ENCODE results near the gene TCFL5.

Gene TCFL5

GRCh38 chr20:62880935-62881661 lies 19.5 kb upstream of the TCFL5 start:
- no peak overlapping the region for H3K4me2 ChIP-seq (ENCODE audit: insufficient read depth, low read length)
- ATAC-seq (ENCODE audit: insufficient read depth, low read depth) (no peak), DNase-seq (no peak)
- no peak overlapping the region for H3K27ac ChIP-seq (ENCODE audit: low read length)
- no peaks in the 10 kb centered on the region for H3K9me3 ChIP-seq (ENCODE audit: insufficient read depth, low read length, severe bottlenecking)
- no peaks in the 10 kb centered on the region for H3K4me1 ChIP-seq (ENCODE audit: insufficient read depth, low read length)
- peaks cover 42% of the 10 kb centered on the region for H3K36me3 ChIP-seq (ENCODE audit: insufficient read depth, low read length)
- H4K20me1 ChIP-seq (ENCODE audit: insufficient read depth, low read length) = peaks cover 27% of the 10 kb centered on the region
- H2AFZ ChIP-seq (ENCODE audit: low read depth, low read length) = no peak overlapping the region
- no peak overlapping the region for H3K9ac ChIP-seq (ENCODE audit: low read depth, low read length)
- no peaks in the 10 kb centered on the region for H3K79me2 ChIP-seq (ENCODE audit: insufficient read depth, low read length)
- H3K4me3 ChIP-seq (ENCODE audit: low read depth in 1 of 2, low read length in 2 of 2) = no peak overlapping the region
- TF ChIP-seq EZH2 (IDR thresholded peaks at IDR 0.05; ENCODE audit: borderline replicate concordance, low read depth, low read length, severe bottlenecking) = no peak
- no peak for TF ChIP-seq CTCF (IDR thresholded peaks at IDR 0.05; ENCODE audit: borderline replicate concordance, extremely low read depth, low read length, poor library complexity, severe bottlenecking)
- H3K27me3 ChIP-seq (ENCODE audit: insufficient read depth, low read length, poor library complexity) = no peaks in the 10 kb centered on the region

- DNase-seq (no peak), ATAC-seq (ENCODE audit: insufficient read depth, low read depth) (no peak)
- Histone ChIP-seq H3K36me3 (ENCODE audit: insufficient read depth, low read length) (peaks cover 37% of the 10 kb centered on the region), H3K27ac (ENCODE audit: low read length) (no peak overlapping the region), H2AFZ (ENCODE audit: low read depth, low read length) (no peak overlapping the region), H4K20me1 (ENCODE audit: insufficient read depth, low read length) (peaks cover 27% of the 10 kb centered on the region), H3K79me2 (ENCODE audit: insufficient read depth, low read length) (no peaks in the 10 kb centered on the region), H3K9ac (ENCODE audit: low read depth, low read length) (no peak overlapping the region), H3K9me3 (ENCODE audit: insufficient read depth, low read length, severe bottlenecking) (no peaks in the 10 kb centered on the region), H3K4me2 (ENCODE audit: insufficient read depth, low read length) (no peak overlapping the region), H3K4me1 (ENCODE audit: insufficient read depth, low read length) (no peaks in the 10 kb centered on the region), H3K4me3 (ENCODE audit: low read depth in 1 of 2, low read length in 2 of 2) (no peak overlapping the region), H3K27me3 (ENCODE audit: insufficient read depth, low read length, poor library complexity) (no peaks in the 10 kb centered on the region)
- no peak for TF ChIP-seq EZH2 (IDR thresholded peaks at IDR 0.05; ENCODE audit: borderline replicate concordance, low read depth, low read length, severe bottlenecking)
- TF ChIP-seq CTCF (IDR thresholded peaks at IDR 0.05; ENCODE audit: borderline replicate concordance, extremely low read depth, low read length, poor library complexity, severe bottlenecking) = no peak
These were observed 18.7 kb upstream of the TCFL5 start for GRCh38 chr20:62880147-62880934.

- DNase-seq = no peak
- no peaks in the 10 kb centered on the region for H3K27me3 ChIP-seq (ENCODE audit: insufficient read depth, low read length, poor library complexity)
- H3K79me2 ChIP-seq (ENCODE audit: insufficient read depth, low read length) = no peaks in the 10 kb centered on the region
- ATAC-seq (ENCODE audit: insufficient read depth, low read depth) = no peak
- H3K4me3 ChIP-seq (ENCODE audit: low read depth in 1 of 2, low read length in 2 of 2) = no peak overlapping the region
- no peak overlapping the region for H3K27ac ChIP-seq (ENCODE audit: low read length)
- no peak overlapping the region for H2AFZ ChIP-seq (ENCODE audit: low read depth, low read length)
- no peaks in the 10 kb centered on the region for H3K9me3 ChIP-seq (ENCODE audit: insufficient read depth, low read length, severe bottlenecking)
- H4K20me1 ChIP-seq (ENCODE audit: insufficient read depth, low read length) = peaks cover 24% of the 10 kb centered on the region
- no peak overlapping the region for H3K9ac ChIP-seq (ENCODE audit: low read depth, low read length)
- H3K4me2 ChIP-seq (ENCODE audit: insufficient read depth, low read length) = no peak overlapping the region
- peaks cover 37% of the 10 kb centered on the region for H3K36me3 ChIP-seq (ENCODE audit: insufficient read depth, low read length)
- H3K4me1 ChIP-seq (ENCODE audit: insufficient read depth, low read length) = peaks cover 5% of the 10 kb centered on the region
- no peak for TF ChIP-seq EZH2 (IDR thresholded peaks at IDR 0.05; ENCODE audit: borderline replicate concordance, low read depth, low read length, severe bottlenecking)
- no peak for TF ChIP-seq CTCF (IDR thresholded peaks at IDR 0.05; ENCODE audit: borderline replicate concordance, extremely low read depth, low read length, poor library complexity, severe bottlenecking)
These were observed 17.9 kb upstream of the TCFL5 start for GRCh38 chr20:62879275-62880146.

Data from DND-41 (cell line).